Left renal cortex interstitium (tissue), 4 donors: ENCODE results near the gene HLA-B. TPM values are rescaled to one million over a fixed set of nuclear protein-coding genes. Genes with fewer than 3 reads are reported as not detected.
"Not testable (repeated sequence)": the region's sequence is repeated elsewhere in the genome, so short reads cannot be mapped to it uniquely, and the experiment has no call there.

Experiments used
- DNase-seq, 4 donors: peaks; one replicate each; pipeline ENCODE4 v3.0.0-alpha.2; 2013; ENCODE audit warnings: low read depth in 4 of 4, low spot score in 2 of 4, missing footprints in 1 of 4
- polyA plus RNA-seq, 4 donors: library from polyadenylated mRNA; unstranded; fragments of 120-200 nt; gene quantifications; one replicate each; pipeline ENCODE4 v1.2.1, GENCODE V29; 2013; ENCODE audit not compliant: insufficient read length in 4 of 4

Gene HLA-B
- polyA plus RNA-seq, 4 donors = 118 to 163 (median 137) TPM

GRCh38 chr6:31386099-31386498 is 29.1 kb upstream of the HLA-B start:
- DNase-seq = no peak

- DNase-seq = no peak
Observed at GRCh38 chr6:31385041-31385440, 28.1 kb upstream of the HLA-B start.

- DNase-seq = no peak
Observed at GRCh38 chr6:31383149-31383548, 26.2 kb upstream of the HLA-B start.

- DNase-seq = no peak
Observed at GRCh38 chr6:31381666-31382065, 24.7 kb upstream of the HLA-B start.

GRCh38 chr6:31379850-31380249 is 22.9 kb upstream of the HLA-B start:
- DNase-seq = no peak

- no peak for DNase-seq
Observed at GRCh38 chr6:31378721-31379103, 21.7 kb upstream of the HLA-B start.

- DNase-seq = no peak
Observed at GRCh38 chr6:31378062-31378720, 21.2 kb upstream of the HLA-B start.

GRCh38 chr6:31377029-31377428 is 20.1 kb upstream of the HLA-B start:
- DNase-seq = no peak

GRCh38 chr6:31375699-31376098 is 18.7 kb upstream of the HLA-B start:
- DNase-seq = no peak

GRCh38 chr6:31374118-31374517 is 17.1 kb upstream of the HLA-B start:
- not testable (repeated sequence) for DNase-seq

- DNase-seq = no peak
Observed at GRCh38 chr6:31368461-31368860, 11.5 kb upstream of the HLA-B start.

GRCh38 chr6:31366693-31367470 is 9.9 kb upstream of the HLA-B start:
- DNase-seq = peak; percentile 63 to 84 (median 73)

GRCh38 chr6:31365864-31366263 is 8.9 kb upstream of the HLA-B start:
- DNase-seq = no peak

- DNase-seq = no peak
Observed at GRCh38 chr6:31363811-31364210, 6.8 kb upstream of the HLA-B start.

- DNase-seq = no peak
Observed at GRCh38 chr6:31362751-31363150, 5.8 kb upstream of the HLA-B start.

GRCh38 chr6:31359581-31359980 is 2.6 kb upstream of the HLA-B start:
- no peak for DNase-seq

- DNase-seq = no peak
Observed at GRCh38 chr6:31358302-31358701, 1.3 kb upstream of the HLA-B start.

- no peak for DNase-seq
Observed at GRCh38 chr6:31357886-31358285, 907 bp upstream of the HLA-B start.

- DNase-seq = peak in 1 of 4 donors; percentile 24
Observed at GRCh38 chr6:31356216-31356945, 598 bp downstream of the HLA-B start.

- no peak for DNase-seq
Observed at GRCh38 chr6:31355583-31355948, 1.4 kb downstream of the HLA-B start.

GRCh38 chr6:31354864-31355582 is 2.0 kb downstream of the HLA-B start:
- DNase-seq = no peak
